A673 (cell line): ENCODE results near the gene FAXDC2. TPM values are rescaled to one million over a fixed set of nuclear protein-coding genes. Genes with fewer than 3 reads are reported as not detected.
A peak's percentile ranks its signal among the peaks of the same experiment; 100 is the strongest.

Experiments used
- BruUV-seq: library from RNA; stranded (reverse); fragments of 400-500 nt; replicated peaks from 2 replicates; lab custom pipeline; 2021; lab: Mats Ljungman, UMichigan
- CTCF ChIA-PET: fragments of 300-600 bp; sonication (Branson Sonifier 250); formaldehyde crosslinking; loops from one replicate; lab custom pipeline; 2022; ENCODE audit warnings: antibody characterized with exemption; lab: Charles Lee
- POLR2A ChIA-PET: fragments of 300-600 bp; sonication (Branson Sonifier 250); formaldehyde crosslinking; loops from one replicate; lab custom pipeline; 2022; ENCODE audit warnings: antibody characterized with exemption; ENCODE audit not compliant: low non-redundant PET; lab: Charles Lee
- DNase-seq: peaks from one replicate; pipeline ENCODE4 v3.0.0-alpha.2; 2015; ENCODE audit warnings: low spot score
- H3K27ac ChIP-seq: fragments of 200-600 bp; sonication (generic); 2 replicates; pipeline ENCODE4 v1.5.1; 2016; ENCODE audit warnings: mixed run types, low read depth, mild to moderate bottlenecking, mixed read lengths, antibody characterized with exemption, low read length; ENCODE audit not compliant: poor library complexity, severe bottlenecking
- H3K27me3 ChIP-seq: fragments of 200-600 bp; sonication (generic); replicated peaks from 2 replicates; pipeline ENCODE4 v1.6.1; 2017; ENCODE audit warnings: mixed run types, low read depth, mild to moderate bottlenecking, mixed read lengths, antibody characterized with exemption, low read length; ENCODE audit not compliant: insufficient read depth, poor library complexity
- H3K36me3 ChIP-seq: fragments of 200-600 bp; sonication (generic); 2 replicates; pipeline ENCODE4 v1.6.1; 2016; ENCODE audit warnings: mixed run types, mild to moderate bottlenecking, mixed read lengths, antibody characterized with exemption, low read length; ENCODE audit not compliant: insufficient read depth, poor library complexity, severe bottlenecking
- H3K4me1 ChIP-seq: fragments of 200-600 bp; sonication (generic); 2 replicates; pipeline ENCODE4 v1.6.1; 2017; ENCODE audit warnings: mixed run types, mild to moderate bottlenecking, mixed read lengths, antibody characterized with exemption, low read length; ENCODE audit not compliant: insufficient read depth, poor library complexity, severe bottlenecking
- H3K4me3 ChIP-seq: fragments of 200-600 bp; sonication (generic); 2 replicates; pipeline ENCODE4 v1.5.1; 2016; ENCODE audit warnings: low read depth, mixed run types, mild to moderate bottlenecking, mixed read lengths, low read length; ENCODE audit not compliant: poor library complexity, severe bottlenecking
- H3K9me3 ChIP-seq: fragments of 200-600 bp; sonication (generic); 2 replicates; pipeline ENCODE4 v1.6.1; 2016; ENCODE audit warnings: mixed run types, low read depth, mild to moderate bottlenecking, mixed read lengths, antibody characterized with exemption, low read length; ENCODE audit not compliant: poor library complexity, severe bottlenecking
- CTCF ChIP-seq: fragments of 300-800, 200-600 bp; sonication (generic); conservative IDR thresholded peaks from 2 replicates; pipeline ENCODE4 v1.5.1; 2017; ENCODE audit warnings: low read depth, mild to moderate bottlenecking, antibody characterized with exemption, low read length, moderate library complexity, mixed read lengths
- EZH2 ChIP-seq: fragments of 200-600 bp; sonication (generic); IDR thresholded peaks from 2 replicates; pipeline ENCODE4 v1.6.1; 2017; ENCODE audit warnings: borderline replicate concordance, low read depth, mild to moderate bottlenecking, mixed read lengths, antibody characterized with exemption, low read length; ENCODE audit not compliant: poor library complexity, severe bottlenecking
- intact Hi-C: fragments of 100-400 bp; cut with micrococcal nuclease; formaldehyde crosslinking; loops from one replicate; pipeline ENCODE4 v1.10.0; 2022; ENCODE audit not compliant: unreplicated experiment
- total RNA-seq: library from RNA; stranded (reverse); gene quantifications from 2 replicates; pipeline ENCODE4 v1.2.3, GENCODE V29; 2021

Gene FAXDC2
- total RNA-seq, 1 experiment from 2014 or later = not detected

- ChIA-PET POLR2A (no interaction called here), CTCF (no interaction called here)
- intact Hi-C loops = no loop called here
- H3K9me3 ChIP-seq = no peaks in the 10 kb centered on the region
- H3K36me3 ChIP-seq = no peaks in the 10 kb centered on the region
- no peak for TF ChIP-seq CTCF
- no peak for TF ChIP-seq EZH2
- no peak for DNase-seq
- no peak overlapping the region for H3K4me3 ChIP-seq
- no peak overlapping the region for H3K27ac ChIP-seq
- peaks cover 7% of the 10 kb centered on the region for H3K4me1 ChIP-seq
- no TSS peak for BruUV-seq
- no peaks in the 10 kb centered on the region for H3K27me3 ChIP-seq
Observed at GRCh38 chr5:154776167-154776566, 74.2 kb downstream of the FAXDC2 start.

GRCh38 chr5:154773326-154773725, 77.1 kb downstream of the FAXDC2 start:
- intact Hi-C loops = no loop called here
- no TSS peak for BruUV-seq

GRCh38 chr5:154771383-154771901, 79.0 kb downstream of the FAXDC2 start:
- H3K36me3 ChIP-seq = no peaks in the 10 kb centered on the region
- ChIA-PET CTCF (no interaction called here), POLR2A (no interaction called here)
- DNase-seq = peak; percentile 20
- H3K9me3 ChIP-seq = no peaks in the 10 kb centered on the region
- no peaks in the 10 kb centered on the region for H3K27me3 ChIP-seq
- TF ChIP-seq CTCF (no peak), EZH2 (no peak)
- H3K27ac ChIP-seq = peak overlapping the region; percentile 16
- BruUV-seq = no TSS peak
- H3K4me3 ChIP-seq = no peak overlapping the region
- H3K4me1 ChIP-seq = peaks cover 7% of the 10 kb centered on the region
- intact Hi-C loops = no loop called here

More at GRCh38 chr5:154773326-154773725, 77.1 kb downstream of the FAXDC2 start:
- POLR2A ChIA-PET = no interaction called here
- TF ChIP-seq EZH2 = no peak
- Histone ChIP-seq H3K4me3 (no peak overlapping the region), H3K36me3 (no peaks in the 10 kb centered on the region), H3K9me3 (no peaks in the 10 kb centered on the region), H3K4me1 (peaks cover 7% of the 10 kb centered on the region), H3K27me3 (no peaks in the 10 kb centered on the region), H3K27ac (no peak overlapping the region)
- CTCF ChIA-PET = interaction anchor here (0.6 kb wide), 1 partner anchor 28 kb away, joined by 3 read pairs; no protein-coding TSS in a partner anchor
- no peak for DNase-seq

DNA sequence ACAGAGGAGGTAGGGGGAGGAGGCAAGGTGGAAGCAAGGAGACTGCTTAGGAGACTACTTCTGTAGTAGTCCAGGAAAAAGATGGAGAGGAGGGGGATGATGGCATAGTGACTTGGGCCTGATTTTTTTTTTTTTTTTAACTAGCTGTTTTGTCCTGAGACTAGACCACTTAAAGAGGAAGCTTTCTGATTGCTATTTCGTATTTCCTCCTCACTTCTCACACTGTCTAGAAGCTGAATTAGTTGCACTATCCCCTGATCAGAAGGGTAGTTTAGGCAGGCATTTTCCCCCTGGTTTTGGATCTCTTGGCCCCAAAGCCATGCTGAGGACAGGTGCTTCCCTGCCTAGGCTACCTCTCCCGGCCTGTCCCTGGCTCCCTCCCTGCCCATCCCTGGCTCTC, 80.3 kb downstream of the FAXDC2 start:
- Histone ChIP-seq H3K4me3 (no peak overlapping the region), H3K9me3 (no peaks in the 10 kb centered on the region), H3K27ac (peak overlapping the region; percentile 42), H3K27me3 (no peaks in the 10 kb centered on the region), H3K36me3 (no peaks in the 10 kb centered on the region), H3K4me1 (peaks cover 8% of the 10 kb centered on the region)
- no TSS peak for BruUV-seq
- intact Hi-C loops = no loop called here
- no peak for DNase-seq
- ChIA-PET POLR2A (interaction anchor here (0.6 kb wide), 1 partner anchor 322 kb away, joined by 3 read pairs; no protein-coding TSS in a partner anchor), CTCF (no interaction called here)
- TF ChIP-seq EZH2 = no peak
- no peak for TF ChIP-seq CTCF
